Kidney (tissue), 14 donors: ENCODE data around the gene GPRC5C. TPM values are rescaled to one million over a fixed set of nuclear protein-coding genes. Genes with fewer than 3 reads are reported as not detected.

ENCODE experiments used
- DNase-seq, 5 donors: peaks; one replicate each; pipeline ENCODE4 v3.0.0-alpha.2; 2013 to 2020
- FAIRE-seq: peaks from 2 replicates; lab custom pipeline; 2012; peaks lifted over from hg19 to GRCh38; lab: Jason Lieb, UNC
- H3K27ac ChIP-seq, 2 donors: one replicate each; pipeline ENCODE4 v1.7.0; 2013; ENCODE audit warnings: low read depth in 2 of 2, low read length in 2 of 2, inconsistent platforms in 1 of 2
- H3K27me3 ChIP-seq: one replicate; pipeline ENCODE4 v1.7.1; 2013; ENCODE audit warnings: low read length, inconsistent platforms; ENCODE audit not compliant: control insufficient read depth, insufficient read depth
- H3K36me3 ChIP-seq, 3 donors: one replicate each; pipeline versions ENCODE4 v1.7.0 to v1.7.1; 2013; ENCODE audit warnings: low read length in 3 of 3, control low read depth in 1 of 3, inconsistent platforms in 1 of 3; ENCODE audit not compliant: insufficient read depth in 3 of 3, control insufficient read depth in 2 of 3
- H3K4me1 ChIP-seq, 3 donors: one replicate each; pipeline versions ENCODE4 v1.7.0 to v1.7.1; 2013; ENCODE audit warnings: low read length in 3 of 3, inconsistent platforms in 1 of 3, low read depth in 1 of 3; ENCODE audit not compliant: control insufficient read depth in 2 of 3, insufficient read depth in 2 of 3
- H3K4me3 ChIP-seq, 3 donors: one replicate each; pipeline versions ENCODE4 v1.7.0 to v1.8.1; 2013; ENCODE audit warnings: low read length in 3 of 3, control low read depth in 1 of 3, inconsistent platforms in 1 of 3
- H3K9ac ChIP-seq, 3 donors: one replicate each; pipeline versions ENCODE4 v1.7.0 to v1.7.1; 2013; ENCODE audit warnings: low read length in 3 of 3, control low read depth in 1 of 3, inconsistent platforms in 1 of 3
- H3K9me3 ChIP-seq, 3 donors: one replicate each; pipeline versions ENCODE4 v1.7.0 to v1.7.1; 2013; ENCODE audit warnings: low read length in 3 of 3, control low read depth in 1 of 3, inconsistent platforms in 1 of 3; ENCODE audit not compliant: control insufficient read depth in 2 of 3, insufficient read depth in 1 of 3
- CTCF ChIP-seq: IDR thresholded peaks from 3 replicates; pipeline ENCODE4 v1.5.1; 2012; ENCODE audit warnings: mild to moderate bottlenecking, moderate library complexity, borderline replicate concordance; ENCODE audit not compliant: insufficient read depth; ENCODE audit errors: extremely low read depth
- intact Hi-C: fragments of 100-400 bp; cut with DNase I; formaldehyde crosslinking; loops from one replicate; pipeline ENCODE4 v1.11.1; 2022
- polyA plus RNA-seq: library from polyadenylated mRNA; stranded (reverse); fragments of 350-450 nt; fragmentation: Illumina TruSeq; extraction: RNeasy Lipid Tissue Mini Kit (QIAGEN cat#74804); gene quantifications from one replicate; pipeline ENCODE4 v1.2.3, GENCODE V29; 2014; ENCODE audit warnings: low read depth, low replicate concordance; ENCODE audit not compliant: insufficient read depth
- total RNA-seq: library from RNA; stranded (reverse); fragmentation: NEBNext Ultra II Directional; extraction: Animal tissue kit (Norgen Biotek cat#: 25700); gene quantifications from one replicate; pipeline ENCODE4 v1.2.1, GENCODE V29; 2021
- donor health status: control.
- donor health status: control.
- donor health status: control.
- donor health status: control.
- donor health status: control.
- donor health status: DM: yes; HTN: yes; CAD: no.
- donor health status: Normal renal cell carcinoma (clear cell type).

The GPRC5C gene
- total and polyA plus RNA-seq, 2 donors from 2014 or later, result 242 to 358 TPM

- H3K27me3 ChIP-seq, result no peaks in the 10 kb centered on the region
- H3K4me3 ChIP-seq, result no peak overlapping the region
- H3K36me3 ChIP-seq, result no peaks in the 10 kb centered on the region
- no peaks in the 10 kb centered on the region for H3K9me3 ChIP-seq
- intact Hi-C loops, result no loop called here
- FAIRE-seq (no peak), DNase-seq (no peak)
- TF ChIP-seq CTCF, result no peak
- H3K27ac ChIP-seq, result no peak overlapping the region
- no peaks in the 10 kb centered on the region for H3K4me1 ChIP-seq
- no peak overlapping the region for H3K9ac ChIP-seq
Measured at GRCh38 chr17:74394275-74394950, 37.5 kb upstream of the GPRC5C start.

GRCh38 chr17:74394977-74395376, 36.9 kb upstream of the GPRC5C start:
- Histone ChIP-seq H3K27ac (no peak overlapping the region), H3K4me3 (no peak overlapping the region), H3K36me3 (no peaks in the 10 kb centered on the region), H3K9me3 (no peaks in the 10 kb centered on the region), H3K27me3 (no peaks in the 10 kb centered on the region), H3K9ac (no peak overlapping the region), H3K4me1 (no peaks in the 10 kb centered on the region)
- no peak for TF ChIP-seq CTCF
- FAIRE-seq (no peak), DNase-seq (no peak)
- intact Hi-C loops, result no loop called here

GRCh38 chr17:74396567-74396966, 35.3 kb upstream of the GPRC5C start:
- Histone ChIP-seq H3K9ac (no peak overlapping the region), H3K4me1 (no peaks in the 10 kb centered on the region), H3K9me3 (no peaks in the 10 kb centered on the region), H3K4me3 (no peak overlapping the region), H3K36me3 (no peaks in the 10 kb centered on the region), H3K27ac (no peak overlapping the region), H3K27me3 (no peaks in the 10 kb centered on the region)
- TF ChIP-seq CTCF, result no peak
- DNase-seq (no peak), FAIRE-seq (no peak)
- intact Hi-C loops, result no loop called here

GRCh38 chr17:74402048-74402447, 29.8 kb upstream of the GPRC5C start:
- Histone ChIP-seq H3K4me1 (no peaks in the 10 kb centered on the region), H3K4me3 (no peak overlapping the region), H3K27me3 (no peaks in the 10 kb centered on the region), H3K27ac (no peak overlapping the region), H3K9me3 (no peaks in the 10 kb centered on the region), H3K9ac (no peak overlapping the region), H3K36me3 (no peaks in the 10 kb centered on the region)
- no peak for TF ChIP-seq CTCF
- DNase-seq (no peak), FAIRE-seq (no peak)
- intact Hi-C loops, result no loop called here
